GM18870 (cell line): ENCODE data around the gene DR1.
A peak's percentile ranks its signal among the peaks of the same experiment; 100 is the strongest.
"Not testable (repeated sequence)": the region's sequence is repeated elsewhere in the genome, so short reads cannot be mapped to it uniquely, and the experiment has no call there.

ENCODE experiments used
- ATAC-seq: cut with Tn5 transposase; IDR thresholded peaks from one replicate; pipeline ENCODE4 v1.9.1; 2021; ENCODE audit warnings: moderate library complexity; ENCODE audit not compliant: unreplicated experiment

DR1 gene

GRCh38 chr1:93339171-93339697 is 6.5 kb upstream of the DR1 start:
- ATAC-seq = no peak

GRCh38 chr1:93340090-93340489 is 5.6 kb upstream of the DR1 start:
- no peak for ATAC-seq

- ATAC-seq = no peak
Observed at GRCh38 chr1:93344484-93344883, 1.2 kb upstream of the DR1 start.

- peak; percentile 25 for ATAC-seq
Observed at GRCh38 chr1:93344886-93345632, 648 bp upstream of the DR1 start.

- peak; percentile 17 for ATAC-seq
Observed at GRCh38 chr1:93346421-93346993, 800 bp downstream of the DR1 start.

GRCh38 chr1:93347334-93347899 is 1.7 kb downstream of the DR1 start:
- no peak for ATAC-seq

GRCh38 chr1:93348104-93348728 is 2.5 kb downstream of the DR1 start:
- no peak for ATAC-seq

GRCh38 chr1:93349231-93350135 is 3.8 kb downstream of the DR1 start:
- ATAC-seq = no peak

- no peak for ATAC-seq
Observed at GRCh38 chr1:93350322-93350721, 4.6 kb downstream of the DR1 start.

- ATAC-seq = no peak
Observed at GRCh38 chr1:93350875-93351274, 5.2 kb downstream of the DR1 start.

- ATAC-seq = not testable (repeated sequence)
Observed at GRCh38 chr1:93351346-93351745, 5.6 kb downstream of the DR1 start.

GRCh38 chr1:93352376-93352775 is 6.7 kb downstream of the DR1 start:
- ATAC-seq = no peak

GRCh38 chr1:93353286-93353685 is 7.6 kb downstream of the DR1 start:
- no peak for ATAC-seq

- ATAC-seq = no peak
Observed at GRCh38 chr1:93354749-93355148, 9.0 kb downstream of the DR1 start.

- no peak for ATAC-seq
Observed at GRCh38 chr1:93357242-93357641, 11.5 kb downstream of the DR1 start.

GRCh38 chr1:93358293-93358692 is 12.6 kb downstream of the DR1 start:
- ATAC-seq = no peak

GRCh38 chr1:93360111-93360510 is 14.4 kb downstream of the DR1 start:
- ATAC-seq = no peak

GRCh38 chr1:93362237-93362636 is 16.5 kb downstream of the DR1 start:
- no peak for ATAC-seq

GRCh38 chr1:93365813-93366212 is 20.1 kb downstream of the DR1 start:
- ATAC-seq = no peak

GRCh38 chr1:93369734-93370133 is 24.0 kb downstream of the DR1 start:
- no peak for ATAC-seq
